Iris pigment epithelial cell (primary cell): ENCODE data around the gene SCN4B.
A peak's percentile ranks its signal among the peaks of the same experiment; 100 is the strongest.

ENCODE experiments used
- DNase-seq: peaks from one replicate; pipeline ENCODE4 v3.0.0-alpha.2; 2011; ENCODE audit warnings: low read depth

SCN4B gene

DNA sequence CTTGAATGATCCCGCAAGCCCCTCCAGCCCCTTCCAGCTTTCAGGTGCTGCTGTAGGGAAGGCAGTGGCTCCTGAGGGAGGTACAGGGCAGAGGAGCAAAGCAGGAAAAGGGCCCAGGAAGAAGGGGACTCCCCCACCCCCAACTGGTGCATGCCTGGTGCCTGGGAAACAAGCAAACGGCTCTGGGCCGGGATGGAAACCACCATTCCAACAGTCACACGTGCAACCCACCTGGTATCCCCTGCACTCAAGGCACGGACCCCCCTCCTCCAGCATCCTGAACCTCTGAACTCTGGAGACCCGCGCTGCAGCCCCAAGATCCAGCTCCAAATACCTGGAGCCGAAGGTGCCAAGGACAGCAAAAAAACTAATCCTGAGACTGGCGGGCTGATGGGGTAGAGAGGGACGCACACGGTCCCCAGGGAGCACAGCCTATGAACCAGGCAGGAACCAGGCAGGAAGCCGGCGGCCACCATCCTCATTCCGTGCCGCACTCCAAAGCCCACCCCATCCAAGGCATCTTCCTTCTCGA, 537 bp downstream of the SCN4B start:
- no peak for DNase-seq

GRCh38 chr11:118151431-118151830, 1.2 kb downstream of the SCN4B start:
- DNase-seq: peak; percentile 34

GRCh38 chr11:118149493-118149892, 3.1 kb downstream of the SCN4B start:
- no peak for DNase-seq

- no peak for DNase-seq
Measured at GRCh38 chr11:118148856-118149255, 3.8 kb downstream of the SCN4B start.

DNA sequence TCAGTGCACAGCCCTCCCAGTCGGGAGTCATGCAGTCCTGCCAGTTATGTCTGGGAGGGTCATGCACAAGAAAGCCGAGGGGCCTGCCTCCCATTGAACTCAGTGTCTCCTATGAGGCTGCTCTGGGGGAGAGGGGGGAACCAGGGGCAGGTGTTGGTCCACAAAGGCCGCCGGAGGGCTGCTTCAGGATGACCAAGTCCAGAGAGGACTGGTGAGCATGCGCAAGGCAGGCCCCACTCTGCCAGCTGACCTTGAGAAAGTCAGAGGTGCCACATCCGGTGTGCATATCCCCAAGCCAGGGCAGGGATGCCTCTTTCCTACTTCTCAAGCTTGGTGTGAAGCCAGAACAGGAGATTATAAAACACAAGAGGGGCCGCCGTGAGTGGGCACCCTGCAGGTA, 4.4 kb downstream of the SCN4B start:
- no peak for DNase-seq

- no peak for DNase-seq
Measured at GRCh38 chr11:118147502-118147901, 5.1 kb downstream of the SCN4B start.

DNA sequence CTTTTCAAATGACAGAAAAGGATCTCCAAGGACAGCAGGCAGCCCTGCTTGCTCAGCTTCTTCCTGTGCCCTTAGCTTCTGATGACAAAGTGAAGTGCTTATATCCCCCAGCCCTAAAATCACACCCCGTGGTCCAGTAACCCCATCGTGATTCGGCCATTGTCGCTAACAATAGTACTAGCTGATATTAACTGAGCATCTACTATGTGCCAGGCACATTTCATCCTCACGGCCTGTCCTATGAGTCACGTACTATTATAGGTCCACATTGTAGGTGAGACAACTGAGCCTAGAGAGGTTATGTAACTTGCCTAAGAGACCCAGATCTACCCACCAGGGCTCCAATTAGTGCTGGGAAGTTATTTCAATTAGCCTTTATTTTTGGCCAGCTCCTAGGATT, 6.1 kb downstream of the SCN4B start:
- no peak for DNase-seq

DNA sequence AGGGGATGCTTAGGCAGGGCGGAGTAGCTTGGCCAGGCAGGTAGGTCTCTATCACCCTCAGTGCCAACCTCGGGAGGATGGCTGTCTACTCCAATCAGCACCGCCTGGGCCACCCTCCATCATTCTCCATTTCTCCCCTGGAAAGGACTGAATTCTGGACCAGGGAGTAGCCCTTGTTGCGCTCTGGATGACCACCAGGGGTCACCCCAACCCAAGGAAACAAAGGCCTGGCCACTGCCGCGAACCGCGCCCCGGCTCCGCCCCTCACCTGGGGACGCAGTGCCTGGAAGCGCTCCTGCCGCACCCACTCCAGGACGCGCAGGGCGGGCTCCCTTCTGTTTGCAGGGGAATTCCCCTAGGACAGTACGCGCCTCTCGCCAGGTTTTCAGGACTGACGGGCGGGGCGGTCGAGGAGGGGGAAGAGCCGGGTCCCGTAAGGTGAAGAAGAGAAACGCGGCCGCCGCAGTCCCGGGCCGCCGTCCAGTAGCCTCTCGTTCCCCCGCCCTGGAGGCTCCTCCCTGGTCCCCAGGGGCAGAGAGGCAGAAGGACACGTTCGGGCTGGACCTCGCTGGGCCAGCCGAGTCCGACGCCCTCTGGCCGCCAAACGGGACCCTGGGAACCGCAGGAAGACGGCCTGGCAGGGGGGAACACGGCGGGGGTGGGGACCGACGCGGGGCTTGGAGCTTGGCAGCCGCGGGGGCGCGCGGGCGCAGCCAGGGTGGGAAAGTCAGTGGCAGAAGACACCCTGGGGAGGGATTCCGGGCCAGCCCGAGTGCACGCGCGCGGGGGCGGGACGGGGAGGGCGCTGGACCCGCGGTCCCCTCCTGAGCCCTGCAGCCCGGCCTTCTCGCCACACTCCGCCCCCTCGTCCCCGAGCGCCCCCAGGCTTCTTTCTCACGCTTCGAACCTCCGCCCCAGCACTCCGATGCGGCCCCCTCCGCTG, 7.1 kb downstream of the SCN4B start:
- DNase-seq: peak; percentile 49

GRCh38 chr11:118144301-118145268, 8.0 kb downstream of the SCN4B start:
- no peak for DNase-seq

- no peak for DNase-seq
Measured at GRCh38 chr11:118143661-118144185, 8.9 kb downstream of the SCN4B start.

DNA sequence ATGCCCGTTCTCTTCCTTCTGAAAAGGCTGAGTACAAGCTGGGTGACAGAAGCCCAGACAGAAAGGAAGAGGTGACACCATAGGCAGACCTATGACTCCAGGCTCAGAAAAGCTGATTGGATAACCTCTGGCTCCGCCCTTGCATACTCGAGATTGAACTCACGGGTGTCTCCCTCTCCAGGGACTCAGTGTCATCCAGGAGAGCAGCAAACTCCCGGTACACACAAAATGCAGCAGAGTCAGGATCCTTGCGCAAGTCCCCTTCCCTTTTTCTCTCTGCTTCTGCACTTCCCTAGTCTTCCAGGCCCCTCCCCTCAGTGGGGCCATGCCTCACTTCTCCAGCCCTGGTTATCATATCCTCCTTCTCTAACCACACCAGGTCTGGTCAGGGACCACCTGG, 9.8 kb downstream of the SCN4B start:
- DNase-seq: no peak

- peak; percentile 50 for DNase-seq
Measured at GRCh38 chr11:118142081-118142480, 10.5 kb downstream of the SCN4B start.

DNA sequence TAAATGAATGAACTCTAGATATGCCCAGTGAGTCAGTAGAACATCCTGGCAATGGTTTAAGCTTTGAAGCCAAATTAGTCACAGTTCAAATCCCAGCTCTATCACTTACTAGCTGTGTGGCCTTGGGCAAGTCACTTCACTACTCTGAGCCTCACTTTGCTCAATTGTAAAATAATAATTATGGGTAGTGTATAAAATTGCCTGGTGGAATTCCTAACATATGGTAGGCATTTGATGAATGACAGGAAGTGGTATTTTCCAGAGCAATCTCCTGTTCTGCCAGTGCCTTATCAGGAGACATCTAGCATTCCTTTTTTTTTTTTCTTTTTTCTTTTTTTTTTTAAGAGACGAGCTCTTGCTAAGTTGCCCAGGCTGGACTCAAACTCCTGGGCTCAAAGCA, 13.0 kb downstream of the SCN4B start:
- peak; percentile 16 for DNase-seq

GRCh38 chr11:118138839-118139420, 13.7 kb downstream of the SCN4B start:
- DNase-seq: no peak

DNA sequence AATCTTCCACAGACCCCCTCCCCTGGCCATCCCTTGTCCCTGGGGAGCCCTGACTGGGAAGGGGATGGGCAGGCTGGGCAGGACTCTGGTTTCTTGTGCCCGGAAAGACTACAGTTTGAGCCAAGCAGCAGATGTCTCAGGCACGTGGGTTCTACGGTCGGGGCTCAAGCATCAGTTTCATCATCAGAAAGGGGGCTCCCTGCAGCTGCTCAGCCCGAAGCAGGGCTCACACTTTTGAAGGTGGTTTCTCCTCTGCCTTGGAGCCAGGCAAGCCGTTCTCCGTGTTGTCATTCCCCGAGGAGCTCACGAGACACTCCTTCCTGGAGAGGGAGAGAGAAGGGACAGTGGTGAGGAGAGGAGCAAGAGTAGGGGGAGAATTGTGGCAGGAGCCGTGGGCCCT, 15.8 kb downstream of the SCN4B start:
- DNase-seq: no peak

DNA sequence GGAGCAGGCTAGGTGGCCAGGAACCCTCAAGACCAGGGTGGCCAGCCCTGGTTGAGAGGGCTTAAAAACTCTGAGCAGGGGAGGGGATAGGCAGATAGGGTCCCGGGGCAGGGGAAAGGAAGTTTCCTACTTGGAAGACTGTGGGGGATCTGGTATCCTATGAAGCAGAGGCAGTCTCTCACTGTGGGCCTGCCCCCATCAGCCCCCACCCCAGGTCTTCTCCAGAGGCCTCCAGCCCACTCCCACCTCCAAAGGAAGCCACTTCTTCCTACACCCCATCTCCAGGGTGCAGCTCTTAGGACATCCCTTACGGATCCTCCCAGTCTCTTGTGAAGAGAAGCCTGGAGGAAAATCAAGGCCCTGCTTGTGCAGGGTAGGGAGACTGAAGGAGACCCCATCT, 16.3 kb downstream of the SCN4B start:
- DNase-seq: no peak

DNA sequence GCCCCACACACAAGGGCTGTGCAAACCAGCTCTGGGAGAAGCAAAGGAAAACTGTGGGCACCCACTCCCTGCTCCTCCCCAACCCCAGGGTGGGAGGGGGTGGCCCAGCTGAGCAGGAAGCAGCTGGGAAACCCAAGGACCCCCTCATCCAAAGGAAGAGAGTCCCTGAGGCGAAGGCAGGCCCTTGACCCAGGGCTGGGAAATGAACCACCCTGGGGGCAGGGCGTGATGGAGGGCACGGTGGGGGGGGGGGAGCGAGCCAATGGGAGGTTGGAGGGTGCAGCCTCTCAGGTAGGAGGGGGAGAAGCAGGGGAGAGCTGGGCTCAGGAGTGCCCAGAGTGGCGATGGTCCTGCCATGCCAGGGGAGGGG, 16.8 kb downstream of the SCN4B start:
- DNase-seq: no peak

DNA sequence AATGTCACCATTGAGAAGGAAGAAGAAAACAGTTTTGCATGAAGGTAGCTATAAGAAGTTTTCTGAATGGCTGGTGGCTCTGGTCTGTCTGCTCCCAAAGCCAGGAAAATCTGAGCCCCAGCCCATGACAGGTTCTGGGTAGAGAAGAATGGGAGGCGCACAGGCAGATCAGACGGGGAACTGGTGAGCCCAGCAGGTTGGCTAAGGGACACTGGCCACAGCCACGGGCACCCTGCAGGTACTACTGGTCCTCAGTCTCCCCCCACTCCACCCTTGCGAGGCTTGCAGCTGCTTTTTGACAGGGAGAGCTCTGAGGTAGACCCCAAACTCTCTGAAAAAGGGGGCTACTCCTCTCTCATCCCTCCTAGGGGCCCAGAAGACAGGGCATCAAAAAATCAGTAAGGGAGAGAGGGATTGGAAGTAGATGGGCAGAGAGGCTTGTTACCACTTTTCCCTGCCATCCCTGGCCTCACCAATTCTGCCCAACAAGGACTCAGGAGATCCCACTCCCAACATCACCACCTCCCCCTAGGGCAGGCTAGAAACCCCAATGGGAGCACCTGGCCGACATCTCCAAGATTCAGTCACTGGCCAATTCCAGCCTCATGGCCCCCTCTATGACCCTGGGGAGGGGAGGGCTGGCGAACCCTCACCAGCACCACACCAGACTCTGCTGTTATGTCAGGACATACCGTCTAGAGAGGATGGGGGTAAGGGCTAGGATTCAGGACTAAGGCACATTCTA, 17.4 kb downstream of the SCN4B start:
- no peak for DNase-seq

- no peak for DNase-seq
Measured at GRCh38 chr11:118133816-118134215, 18.8 kb downstream of the SCN4B start.

DNA sequence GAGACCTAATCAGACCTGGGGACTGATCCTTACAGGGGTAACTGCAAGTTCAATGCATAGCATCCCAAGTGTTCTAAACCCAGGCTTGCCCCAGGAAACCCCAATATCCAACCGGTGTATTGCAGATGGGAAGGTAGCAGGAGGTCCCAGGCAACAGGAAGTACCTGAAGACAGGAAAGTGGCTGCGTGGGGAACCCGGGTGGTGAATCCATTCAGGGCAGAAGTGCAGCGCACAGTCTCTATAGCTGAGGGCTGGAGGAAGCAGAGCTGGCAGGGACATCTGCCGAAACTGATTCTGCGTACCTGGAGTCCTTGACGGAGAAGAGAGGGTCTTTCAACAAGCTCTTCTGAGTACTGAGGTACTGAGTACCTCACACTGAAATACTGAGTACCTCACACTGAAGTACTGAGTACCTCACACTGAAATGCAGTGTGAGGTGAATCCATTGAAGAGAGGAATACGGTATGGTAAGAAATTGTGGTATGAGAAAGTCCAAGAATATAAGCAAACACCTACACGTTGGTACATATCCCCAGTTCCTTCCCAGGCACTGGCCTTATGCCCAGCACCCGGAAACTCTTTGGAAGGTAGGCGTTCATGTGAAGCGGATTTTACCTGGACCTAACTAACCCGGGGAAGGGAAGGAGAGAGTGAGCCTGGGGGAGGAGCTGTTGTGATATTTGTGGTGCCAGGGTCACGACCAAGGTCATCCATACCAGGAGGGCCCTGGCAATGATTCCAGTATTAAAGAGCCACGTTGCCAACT, 20.1 kb downstream of the SCN4B start:
- DNase-seq: no peak
